Measurements from ENCODE around the gene OXNAD1. TPM values are rescaled to one million over a fixed set of nuclear protein-coding genes. Genes with fewer than 3 reads are reported as not detected.
A peak's percentile ranks its signal among the peaks of the same experiment; 100 is the strongest.

Gene OXNAD1
- total RNA-seq: 15.4 TPM
- long read RNA-seq, transcript OXNAD1-201 (9 exons, 3,929 nt): major isoform, 31 of 48 reads
- long read RNA-seq, partial matches to known transcripts: 2 of 48 reads
- long read RNA-seq, other reads (novel, unspliced or antisense): 9 of 48 reads

- ATAC-seq (peak; percentile 99), DNase-seq (peak; percentile 100)
- intact Hi-C loops (cut with micrococcal nuclease): no loop called here
Measured at GRCh38 chr3:16264708-16265454, at the start of gene OXNAD1, which contains the start of gene DPH3. Gene OXNAD1, plus strand, starts transcription at chr3:16265212. Its CDS starts 5,741 bp downstream, at chr3:16270953. Gene DPH3, minus strand, starts transcription at chr3:16264943. Its CDS starts 67 bp downstream, at chr3:16264876.

GRCh38 chr3:16216373-16216935 is 48.6 kb upstream of the OXNAD1 start:
- intact Hi-C loops (cut with micrococcal nuclease): no loop called here
- ATAC-seq (no peak), DNase-seq (no peak)

GRCh38 chr3:16219777-16220176 is 45.2 kb upstream of the OXNAD1 start:
- DNase-seq (no peak), ATAC-seq (no peak)
- intact Hi-C loops (cut with micrococcal nuclease): no loop called here

GRCh38 chr3:16221990-16222389 is 43.0 kb upstream of the OXNAD1 start:
- ATAC-seq: no peak
- no peak for DNase-seq
- intact Hi-C loops (cut with micrococcal nuclease): no loop called here

GRCh38 chr3:16222547-16222946 is 42.5 kb upstream of the OXNAD1 start:
- DNase-seq: no peak
- ATAC-seq: no peak
- intact Hi-C loops (cut with micrococcal nuclease): no loop called here

GRCh38 chr3:16224325-16224724 is 40.7 kb upstream of the OXNAD1 start:
- intact Hi-C loops (cut with micrococcal nuclease): no loop called here

GRCh38 chr3:16227566-16227965 is 37.4 kb upstream of the OXNAD1 start:
- intact Hi-C loops (cut with micrococcal nuclease): no loop called here
- DNase-seq (no peak), ATAC-seq (no peak)

More at GRCh38 chr3:16224325-16224724, 40.7 kb upstream of the OXNAD1 start:
- ATAC-seq (no peak), DNase-seq (no peak)

GRCh38 chr3:16229681-16230080 is 35.3 kb upstream of the OXNAD1 start:
- ATAC-seq (no peak), DNase-seq (no peak)
- intact Hi-C loops (cut with micrococcal nuclease): no loop called here

GRCh38 chr3:16231983-16232382 is 33.0 kb upstream of the OXNAD1 start:
- intact Hi-C loops (cut with micrococcal nuclease): no loop called here

GRCh38 chr3:16233806-16234205 is 31.2 kb upstream of the OXNAD1 start:
- ATAC-seq (no peak), DNase-seq (no peak)
- intact Hi-C loops (cut with micrococcal nuclease): no loop called here

More at GRCh38 chr3:16231983-16232382, 33.0 kb upstream of the OXNAD1 start:
- ATAC-seq (no peak), DNase-seq (no peak)

GRCh38 chr3:16234281-16234680 is 30.7 kb upstream of the OXNAD1 start:
- DNase-seq (no peak), ATAC-seq (no peak)
- intact Hi-C loops (cut with micrococcal nuclease): no loop called here

GRCh38 chr3:16236030-16236639 is 28.9 kb upstream of the OXNAD1 start:
- intact Hi-C loops (cut with micrococcal nuclease): no loop called here
- ATAC-seq (no peak), DNase-seq (no peak)

GRCh38 chr3:16236856-16237393 is 28.1 kb upstream of the OXNAD1 start:
- ATAC-seq (peak; percentile 80), DNase-seq (no peak)
- intact Hi-C loops (cut with micrococcal nuclease): no loop called here

GRCh38 chr3:16239086-16239770 is 25.8 kb upstream of the OXNAD1 start:
- intact Hi-C loops (cut with micrococcal nuclease): no loop called here
- ATAC-seq: peak; percentile 24
- no peak for DNase-seq

- DNase-seq (no peak), ATAC-seq (no peak)
- intact Hi-C loops (cut with micrococcal nuclease): loop anchor here (10.0 kb wide), 1 partner anchor 605 kb away; no protein-coding TSS in a partner anchor
Measured at GRCh38 chr3:16239780-16240179, 25.2 kb upstream of the OXNAD1 start.

GRCh38 chr3:16240229-16241023 is 24.6 kb upstream of the OXNAD1 start:
- ATAC-seq: peak; percentile 14
- no peak for DNase-seq
- intact Hi-C loops (cut with micrococcal nuclease): loop anchor here (10.0 kb wide), 1 partner anchor 606 kb away; no protein-coding TSS in a partner anchor

GRCh38 chr3:16241225-16241624 is 23.8 kb upstream of the OXNAD1 start:
- ATAC-seq: no peak
- intact Hi-C loops (cut with micrococcal nuclease): loop anchor here (10.0 kb wide), 1 partner anchor 606 kb away; no protein-coding TSS in a partner anchor
- no peak for DNase-seq

GRCh38 chr3:16242177-16242576 is 22.8 kb upstream of the OXNAD1 start:
- no peak for ATAC-seq
- DNase-seq: no peak
- intact Hi-C loops (cut with micrococcal nuclease): loop anchor here (10.0 kb wide), 1 partner anchor 607 kb away; no protein-coding TSS in a partner anchor

Data from left ventricle myocardium superior (tissue), 1 donor.